ENCODE measurements around the gene CCL13.

The CCL13 gene

GRCh38 chr17:34364751-34365150 lies 8.5 kb downstream of the CCL13 start:
- Mint-ChIP-seq H3K27me3 (ENCODE audit: low read depth) (peaks cover 38% of the 10 kb centered on the region), H3K27ac (no peak overlapping the region), H3K4me1 (peaks cover 5% of the 10 kb centered on the region), H3K4me3 (no peak overlapping the region), H3K36me3 (ENCODE audit: low read depth) (no peaks in the 10 kb centered on the region), H3K9me3 (no peaks in the 10 kb centered on the region)
- no peak for TF ChIP-seq CTCF (IDR thresholded peaks at IDR 0.05; ENCODE audit: unreplicated experiment in 3 of 3)

GRCh38 chr17:34365340-34365739 lies 9.1 kb downstream of the CCL13 start:
- peaks cover 40% of the 10 kb centered on the region for H3K27me3 Mint-ChIP-seq (ENCODE audit: low read depth)
- H3K9me3 Mint-ChIP-seq = no peaks in the 10 kb centered on the region

GRCh38 chr17:34366010-34366409 lies 9.7 kb downstream of the CCL13 start:
- Mint-ChIP-seq H3K27ac (no peak overlapping the region), H3K4me3 (no peak overlapping the region), H3K4me1 (peaks cover 5% of the 10 kb centered on the region), H3K9me3 (no peaks in the 10 kb centered on the region), H3K27me3 (ENCODE audit: low read depth) (peaks cover 45% of the 10 kb centered on the region), H3K36me3 (ENCODE audit: low read depth) (no peaks in the 10 kb centered on the region)
- no peak for TF ChIP-seq CTCF (IDR thresholded peaks at IDR 0.05; ENCODE audit: unreplicated experiment in 3 of 3)

More at GRCh38 chr17:34365340-34365739, 9.1 kb downstream of the CCL13 start:
- no peak overlapping the region for H3K4me3 Mint-ChIP-seq
- no peak for TF ChIP-seq CTCF (IDR thresholded peaks at IDR 0.05; ENCODE audit: unreplicated experiment in 3 of 3)
- peaks cover 5% of the 10 kb centered on the region for H3K4me1 Mint-ChIP-seq
- H3K36me3 Mint-ChIP-seq (ENCODE audit: low read depth) = no peaks in the 10 kb centered on the region
- no peak overlapping the region for H3K27ac Mint-ChIP-seq

- peaks cover 41% of the 10 kb centered on the region for H3K27me3 Mint-ChIP-seq (ENCODE audit: low read depth)
- TF ChIP-seq CTCF (IDR thresholded peaks at IDR 0.05; ENCODE audit: unreplicated experiment in 3 of 3) = no peak
- no peaks in the 10 kb centered on the region for H3K9me3 Mint-ChIP-seq
- no peaks in the 10 kb centered on the region for H3K36me3 Mint-ChIP-seq (ENCODE audit: low read depth)
- peaks cover 2% of the 10 kb centered on the region for H3K4me1 Mint-ChIP-seq
- no peak overlapping the region for H3K4me3 Mint-ChIP-seq
- H3K27ac Mint-ChIP-seq = no peak overlapping the region
These were observed 10.3 kb downstream of the CCL13 start for GRCh38 chr17:34366529-34367107.

- no peak for TF ChIP-seq CTCF (IDR thresholded peaks at IDR 0.05; ENCODE audit: unreplicated experiment in 3 of 3)
- Mint-ChIP-seq H3K4me3 (no peak overlapping the region), H3K36me3 (ENCODE audit: low read depth) (no peaks in the 10 kb centered on the region), H3K9me3 (no peaks in the 10 kb centered on the region), H3K27ac (no peak overlapping the region), H3K4me1 (no peaks in the 10 kb centered on the region), H3K27me3 (ENCODE audit: low read depth) (peaks cover 39% of the 10 kb centered on the region)
These were observed 11.4 kb downstream of the CCL13 start for GRCh38 chr17:34367486-34368195.
